H1 (cell line): ENCODE measurements around the gene NLK. TPM values are rescaled to one million over a fixed set of nuclear protein-coding genes. Genes with fewer than 3 reads are reported as not detected.

Source experiments
- CTCF ChIA-PET: fragments of 300-600 bp; sonication (Branson Sonifier 250); formaldehyde crosslinking; loops from one replicate; lab custom pipeline; 2021; ENCODE audit not compliant: partially characterized antibody; lab: Charles Lee
- POLR2A ChIA-PET: fragments of 300-600 bp; sonication (Branson Sonifier 250); formaldehyde crosslinking; loops from one replicate; lab custom pipeline; 2021; ENCODE audit warnings: inconsistent platforms; ENCODE audit not compliant: partially characterized antibody; lab: Charles Lee
- DNase-seq, 2 experiments: peaks; one replicate each; pipeline versions ENCODE4 v3.0.0 to v3.0.0-alpha.2; 2010 to 2022; ENCODE audit warnings: low spot score in 2 of 2, low read depth in 1 of 2, mixed read lengths in 1 of 2
- FAIRE-seq: peaks from 2 replicates; lab custom pipeline; 2011; peaks lifted over from hg19 to GRCh38; lab: Jason Lieb, UNC
- H2AFZ ChIP-seq: 2 replicates; pipeline ENCODE4 v1.8.1; 2012; ENCODE audit warnings: low read length, inconsistent platforms
- H2AK5ac ChIP-seq: 2 replicates; pipeline ENCODE4 v1.6.1; 2013; ENCODE audit warnings: low read depth, low read length
- H2BK120ac ChIP-seq: replicated peaks from 2 replicates; pipeline ENCODE3; 2013; ENCODE audit warnings: low read depth, low read length, inconsistent platforms
- H2BK12ac ChIP-seq: 2 replicates; pipeline ENCODE4 v1.6.1; 2013; ENCODE audit warnings: low read depth, low read length
- H2BK15ac ChIP-seq: 2 replicates; pipeline ENCODE4 v1.6.1; 2013; ENCODE audit warnings: low read length
- H2BK20ac ChIP-seq: 2 replicates; pipeline ENCODE4 v1.6.1; 2013; ENCODE audit warnings: low read length
- H2BK5ac ChIP-seq: 2 replicates; pipeline ENCODE4 v1.6.1; 2013; ENCODE audit warnings: low read depth, low read length
- H3K14ac ChIP-seq: 2 replicates; pipeline ENCODE4 v1.6.1; 2013; ENCODE audit warnings: inconsistent platforms; ENCODE audit not compliant: insufficient read length
- H3K18ac ChIP-seq: 2 replicates; pipeline ENCODE4 v1.6.1; 2013; ENCODE audit warnings: low read length; ENCODE audit errors: extremely low read depth
- H3K23ac ChIP-seq: 2 replicates; pipeline ENCODE4 v1.6.1; 2013; ENCODE audit warnings: inconsistent platforms; ENCODE audit not compliant: insufficient read length
- H3K23me2 ChIP-seq: 2 replicates; pipeline ENCODE4 v1.6.1; 2013; ENCODE audit warnings: low read depth, low read length
- H3K27ac ChIP-seq: 2 replicates; pipeline ENCODE4 v1.6.1; 2011; ENCODE audit warnings: low read depth, low read length, inconsistent platforms
- H3K27me3 ChIP-seq, 4 experiments: replicated peaks in 1 of 4; 1 replicate in 1 of 4; 2 replicates in 3 of 4; pipeline versions ENCODE4 v1.6.1 to v1.8.1; 2011 to 2013; ENCODE audit warnings: low read length in 3 of 4, mild to moderate bottlenecking in 3 of 4, inconsistent platforms in 2 of 4, mixed read lengths in 2 of 4, moderate library complexity in 1 of 4; ENCODE audit not compliant: control insufficient read depth in 3 of 4, insufficient read depth in 3 of 4; ENCODE audit errors: extremely low read depth in 1 of 4
- H3K36me3 ChIP-seq, 4 experiments: 2 replicates each; pipeline versions ENCODE4 v1.6.1 to v1.8.1; 2011 to 2013; ENCODE audit warnings: mild to moderate bottlenecking in 4 of 4, low read length in 3 of 4, moderate library complexity in 2 of 4, control low read depth in 1 of 4, inconsistent platforms in 1 of 4; ENCODE audit not compliant: insufficient read depth in 4 of 4, control insufficient read depth in 2 of 4
- H3K4ac ChIP-seq: replicated peaks from 2 replicates; pipeline ENCODE3; 2013; ENCODE audit warnings: low read length, low read depth, mixed read lengths, inconsistent platforms; ENCODE audit not compliant: insufficient read length
- H3K4me1 ChIP-seq, 4 experiments: replicated peaks in 1 of 4; 1 replicate in 1 of 4; 2 replicates in 3 of 4; pipeline versions ENCODE4 v1.6.1 to v1.8.1; 2011 to 2013; ENCODE audit warnings: low read length in 3 of 4, inconsistent platforms in 2 of 4, mixed read lengths in 1 of 4; ENCODE audit not compliant: insufficient read depth in 4 of 4, control insufficient read depth in 3 of 4
- H3K4me2 ChIP-seq, 2 experiments: 2 replicates each; pipeline versions ENCODE4 v1.6.1 to v1.8.1; 2011 to 2013; ENCODE audit warnings: low read depth in 2 of 2, low read length in 2 of 2, control low read depth in 1 of 2, inconsistent platforms in 1 of 2, mild to moderate bottlenecking in 1 of 2; ENCODE audit not compliant: insufficient read depth in 1 of 2
- H3K4me3 ChIP-seq, 4 experiments: fragments of 200-600, 300-600 bp in 1 of 4; sonication (generic), shearing (Covaris generic), sonication (Bioruptor Twin) in 1 of 4; 2 replicates each; pipeline versions ENCODE4 v1.5.1 to v1.8.1; 2011 to 2016; ENCODE audit warnings: low read length in 4 of 4, low read depth in 3 of 4, control low read depth in 2 of 4, inconsistent platforms in 2 of 4, mild to moderate bottlenecking in 2 of 4, mixed read lengths in 1 of 4, moderate library complexity in 1 of 4; ENCODE audit not compliant: insufficient read depth in 2 of 4; ENCODE audit errors: extremely low read depth in 1 of 4
- H3K56ac ChIP-seq: replicated peaks from 2 replicates; pipeline ENCODE3; 2013; ENCODE audit warnings: low read depth, mild to moderate bottlenecking, mixed read lengths, low read length, inconsistent platforms; ENCODE audit not compliant: insufficient read length
- H3K79me1 ChIP-seq: 2 replicates; pipeline ENCODE4 v1.6.1; 2013; ENCODE audit warnings: low read depth, low read length, control low read depth
- H3K79me2 ChIP-seq, 2 experiments: 2 replicates each; pipeline versions ENCODE4 v1.6.1 to v1.8.1; 2012 to 2013; ENCODE audit warnings: low read length in 2 of 2, mild to moderate bottlenecking in 2 of 2, inconsistent platforms in 1 of 2; ENCODE audit not compliant: insufficient read depth in 2 of 2, control insufficient read depth in 1 of 2
- H3K9ac ChIP-seq, 4 experiments: replicated peaks in 1 of 4; 1 replicate in 1 of 4; 2 replicates in 3 of 4; pipeline versions ENCODE4 v1.6.1 to v1.8.1; 2011 to 2013; ENCODE audit warnings: low read depth in 3 of 4, low read length in 3 of 4, control low read depth in 2 of 4, mild to moderate bottlenecking in 2 of 4, moderate library complexity in 2 of 4, inconsistent platforms in 1 of 4; ENCODE audit errors: extremely low read depth in 1 of 4
- H3K9me3 ChIP-seq, 2 experiments: 2 replicates each; pipeline versions ENCODE4 v1.6.1 to v1.8.1; 2012 to 2013; ENCODE audit warnings: mild to moderate bottlenecking in 2 of 2, moderate library complexity in 2 of 2, control low read depth in 1 of 2, inconsistent platforms in 1 of 2, low read depth in 1 of 2, low read length in 1 of 2, mixed read lengths in 1 of 2; ENCODE audit not compliant: insufficient read depth in 2 of 2
- H4K20me1 ChIP-seq, 2 experiments: replicated peaks in 1 of 2; 2 replicates each; pipeline versions ENCODE3 to v1.8.1; 2011 to 2013; ENCODE audit warnings: inconsistent platforms in 2 of 2, low read length in 2 of 2, mild to moderate bottlenecking in 1 of 2; ENCODE audit not compliant: insufficient read depth in 2 of 2, control insufficient read depth in 1 of 2
- H4K5ac ChIP-seq: 2 replicates; pipeline ENCODE4 v1.6.1; 2013; ENCODE audit warnings: low read length, low read depth, mixed read lengths, inconsistent platforms; ENCODE audit not compliant: insufficient read length
- H4K8ac ChIP-seq: 2 replicates; pipeline ENCODE4 v1.8.0; 2013; ENCODE audit warnings: mild to moderate bottlenecking, moderate library complexity, low read length, inconsistent platforms; ENCODE audit not compliant: insufficient read depth; ENCODE audit errors: extremely low read depth
- H4K91ac ChIP-seq: replicated peaks from 2 replicates; pipeline ENCODE3; 2013; ENCODE audit warnings: low read length, mixed read lengths, inconsistent platforms; ENCODE audit not compliant: insufficient read length
- CBX5 ChIP-seq: fragments of 300-800, 300-1000 bp; sonication (generic); IDR thresholded peaks from 2 replicates; pipeline ENCODE4 v1.7.1; 2016; ENCODE audit warnings: antibody characterized with exemption, low read length, low read depth
- JUN ChIP-seq: IDR thresholded peaks from 2 replicates; pipeline ENCODE4 v1.6.1; 2011; ENCODE audit warnings: low read depth, mild to moderate bottlenecking, improper control_type of control experiment, low read length
- PHF8 ChIP-seq: fragments of 200-600 bp; sonication (generic); conservative IDR thresholded peaks from 2 replicates; pipeline ENCODE4 v1.7.1; 2012; ENCODE audit warnings: low read depth, mild to moderate bottlenecking, inconsistent platforms, low read length, moderate library complexity
- RAD21 ChIP-seq, 2 experiments: IDR thresholded peaks in 1 of 2; conservative IDR thresholded peaks in 1 of 2; 2 replicates each; pipeline ENCODE4 v1.6.1; 2011; ENCODE audit warnings: low read depth in 2 of 2, low read length in 2 of 2, improper control_type of control experiment in 1 of 2, inconsistent platforms in 1 of 2, mild to moderate bottlenecking in 1 of 2, moderate library complexity in 1 of 2
- RBBP5 ChIP-seq: IDR thresholded peaks from 2 replicates; pipeline ENCODE4 v1.7.1; 2012; ENCODE audit warnings: low read depth, mild to moderate bottlenecking, inconsistent platforms, low read length, moderate library complexity, borderline replicate concordance
- SP2 ChIP-seq: IDR thresholded peaks from 2 replicates; pipeline ENCODE4 v1.6.1; 2012; ENCODE audit warnings: mild to moderate bottlenecking, low read length, inconsistent platforms
- TAF7 ChIP-seq: optimal IDR thresholded peaks from 2 replicates; pipeline ENCODE3; 2011; ENCODE audit warnings: low read depth, mild to moderate bottlenecking, inconsistent platforms, low read length, moderate library complexity, borderline replicate concordance
- TCF12 ChIP-seq: IDR thresholded peaks from 2 replicates; pipeline ENCODE4 v1.6.1; 2011; ENCODE audit warnings: low read depth, mild to moderate bottlenecking, low read length
- WGBS, 2 experiments: shearing (Covaris generic) in 1 of 2; methylation state at CpG; one replicate each; pipeline versions ENCODE4 v1.1.6 to v1.1.7; 2013 to 2015; ENCODE audit warnings: low lambda C conversion rate in 2 of 2, mixed read lengths in 2 of 2, inconsistent platforms in 1 of 2, low coverage in 1 of 2, missing lambda C conversion rate in 1 of 2; ENCODE audit not compliant: insufficient replicate concordance in 2 of 2, insufficient coverage in 1 of 2, insufficient read length in 1 of 2; ENCODE audit errors: extremely low coverage in 1 of 2, missing lambda C conversion rate in 1 of 2; 5-methylcytosine and 5-hydroxymethylcytosine counted together
- polyA plus RNA-seq, 7 experiments: library from polyadenylated mRNA; depleted of rRNA in 3 of 7; stranded (reverse) in 5 of 7; unstranded in 2 of 7; fragments of >200 nt in 5 of 7; fragments of 200-250 nt in 2 of 7; gene quantifications; 1 replicate in 5 of 7; 2 replicates in 1 of 7; 4 replicates in 1 of 7; pipeline versions ENCODE4 v1.2.1 to v1.2.3, GENCODE V29; 2011 to 2013; ENCODE audit warnings: missing spikeins in 2 of 7, mixed read lengths in 2 of 7
- total RNA-seq: library from RNA; stranded (reverse); fragmentation: NEBNext Ultra II Directional; extraction: Animal tissue kit (Norgen Biotek cat#: 25700); gene quantifications from 2 replicates; pipeline ENCODE4 v1.2.1, GENCODE V29; 2021

NLK gene
- total and polyA plus RNA-seq, 2 of the 8 experiments (the other 6 are each of a cell fraction or from before 2014, with no cell fraction given) = 30.8 to 49.9 TPM

DNA sequence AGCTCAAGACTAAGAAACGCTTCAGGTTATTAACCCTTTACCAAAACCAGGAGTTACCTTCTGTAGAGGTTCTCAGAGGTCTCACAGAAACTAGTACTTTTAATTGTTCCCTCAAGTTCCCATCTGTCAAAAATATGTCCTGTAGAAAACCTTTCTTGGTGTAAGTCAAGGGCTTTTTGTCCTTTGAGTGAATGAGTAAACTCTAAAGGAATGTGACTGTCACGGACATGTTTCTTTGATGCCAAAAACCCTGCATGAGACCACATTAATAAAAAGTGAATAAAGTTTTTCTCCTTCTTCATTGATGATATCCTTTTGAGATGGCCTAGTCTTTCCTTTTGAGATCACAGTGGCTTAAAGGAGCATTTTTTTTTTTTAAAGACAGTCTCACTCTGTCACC, 102.9 kb downstream of the NLK start:
- no peak for FAIRE-seq
- DNase-seq = no peak
- Histone ChIP-seq H4K8ac (no peak overlapping the region), H4K91ac (no peak overlapping the region), H2AK5ac (no peak overlapping the region), H3K36me3 (peaks cover 0 to 4% (median 0%) of the 10 kb centered on the region in 4 experiments; a peak in 1 of 8 replicates), H2BK5ac (no peak overlapping the region), H2BK120ac (no peak overlapping the region), H3K4me2 (no peak overlapping the region), H2BK20ac (no peak overlapping the region), H3K23ac (no peak overlapping the region), H3K4me3 (no peak overlapping the region), H3K14ac (no peak overlapping the region), H3K79me2 (no peaks in the 10 kb centered on the region), H3K27ac (no peak overlapping the region), H3K23me2 (no peaks in the 10 kb centered on the region), H2AFZ (no peak overlapping the region), H3K18ac (no peak overlapping the region), H4K5ac (no peak overlapping the region), H3K79me1 (no peaks in the 10 kb centered on the region), H3K4ac (no peak overlapping the region), H3K27me3 (no peaks in the 10 kb centered on the region), H3K4me1 (no peaks in the 10 kb centered on the region), H3K56ac (no peak overlapping the region), H2BK12ac (no peak overlapping the region), H3K9me3 (no peaks in the 10 kb centered on the region), H2BK15ac (no peak overlapping the region), H4K20me1 (no peaks in the 10 kb centered on the region), H3K9ac (no peak overlapping the region)
- 85% methylated on average over 2 of the region's 2 CpGs; no CpG with 5 or more reads in 1 of the 2 experiments for WGBS, 2 experiments
- TF ChIP-seq SP2 (no peak), RBBP5 (no peak), PHF8 (no peak), TAF7 (no peak), RAD21 (IDR thresholded peaks at IDR 0.05 in 1 of 2, conservative IDR thresholded peaks at IDR 0.05 in 1 of 2; ENCODE audit: low read depth in 2 of 2, low read length in 2 of 2) (no peak), JUN (no peak), TCF12 (no peak), CBX5 (no peak)
- ChIA-PET CTCF (no interaction called here), POLR2A (interaction anchor here (1.7 kb wide), 1 partner anchor 12 kb away, joined by 3 read pairs; no protein-coding TSS in a partner anchor)
